Measurements from ENCODE around the gene HPCAL4.

DNA sequence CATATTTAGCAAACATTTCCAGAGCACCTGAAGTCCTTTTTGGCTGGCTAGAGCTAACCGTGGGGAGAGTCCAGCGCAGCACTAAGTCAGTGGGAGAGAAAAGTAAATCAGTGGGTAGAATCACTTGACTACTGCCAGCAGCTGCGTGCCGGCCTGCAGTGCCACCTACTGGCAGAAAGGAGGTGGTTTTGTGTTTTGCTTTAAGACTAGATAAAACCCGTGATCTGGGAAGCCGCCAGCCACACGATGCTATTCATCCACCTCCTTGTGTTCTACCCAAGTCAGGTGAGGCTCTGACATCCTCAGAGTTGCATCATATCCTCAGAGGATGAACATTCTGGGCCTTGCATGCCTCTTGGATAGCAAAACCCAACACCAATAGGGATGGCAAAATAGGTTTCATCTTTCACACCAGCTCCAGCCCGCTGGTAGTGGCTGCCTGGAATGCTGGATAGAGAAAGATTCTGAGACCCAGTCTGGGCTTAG lies 37.6 kb downstream of the HPCAL4 start:
- peak; percentile 72 to 92 (median 82) for TF ChIP-seq CTCF (IDR thresholded peaks at IDR 0.05)
- TF ChIP-seq POLR2A (IDR thresholded peaks at IDR 0.05), result no peak

All from thyroid gland (tissue), 4 donors.